NB4 (cell line): ENCODE measurements around the gene CACNG7.
"Not testable (repeated sequence)": the region's sequence is repeated elsewhere in the genome, so short reads cannot be mapped to it uniquely, and the experiment has no call there.

ENCODE experiments used
- DNase-seq: peaks from one replicate; pipeline ENCODE4 v3.0.0; 2010; ENCODE audit warnings: low read depth
- H3K4me3 ChIP-seq: one replicate; pipeline ENCODE4 v1.5.1; 2011; ENCODE audit warnings: mild to moderate bottlenecking, low read depth, low read length, moderate library complexity
- CTCF ChIP-seq: IDR thresholded peaks from one replicate; pipeline ENCODE4 v1.5.1; 2012; ENCODE audit warnings: low read depth, low read length
- MAX ChIP-seq: IDR thresholded peaks from 2 replicates; pipeline ENCODE4 v1.6.1; 2011; ENCODE audit warnings: low read depth, low read length
- MYC ChIP-seq: IDR thresholded peaks from 2 replicates; pipeline ENCODE4 v1.6.1; 2011; ENCODE audit warnings: low read depth, low read length
- POLR2A ChIP-seq: IDR thresholded peaks from 2 replicates; pipeline ENCODE4 v1.6.1; 2011; ENCODE audit warnings: mild to moderate bottlenecking; ENCODE audit not compliant: insufficient read length; ENCODE audit errors: extremely low read depth

Gene CACNG7

GRCh38 chr19:53942001-53942786 lies 33.1 kb downstream of the CACNG7 start:
- TF ChIP-seq MAX, result no peak
- no peak for TF ChIP-seq CTCF
- TF ChIP-seq POLR2A, result no peak
- no peak for TF ChIP-seq MYC
- no peak for DNase-seq
- no peak overlapping the region for H3K4me3 ChIP-seq

- no peak overlapping the region for H3K4me3 ChIP-seq
- no peak for DNase-seq
- TF ChIP-seq MAX (no peak), POLR2A (no peak), MYC (no peak), CTCF (no peak)
These were observed 35.3 kb downstream of the CACNG7 start for GRCh38 chr19:53944416-53944815.

- DNase-seq, result no peak
- H3K4me3 ChIP-seq, result no peak overlapping the region
- TF ChIP-seq POLR2A (no peak), MYC (no peak), MAX (no peak), CTCF (no peak)
These were observed 35.9 kb downstream of the CACNG7 start for GRCh38 chr19:53944933-53945332.

GRCh38 chr19:53945441-53945840 lies 36.4 kb downstream of the CACNG7 start:
- DNase-seq, result peak; percentile 61
- no peak overlapping the region for H3K4me3 ChIP-seq

GRCh38 chr19:53945998-53946397 lies 36.9 kb downstream of the CACNG7 start:
- no peak overlapping the region for H3K4me3 ChIP-seq
- no peak for DNase-seq
- TF ChIP-seq CTCF, result no peak
- no peak for TF ChIP-seq MYC
- TF ChIP-seq MAX, result no peak
- TF ChIP-seq POLR2A, result no peak

More at GRCh38 chr19:53945441-53945840, 36.4 kb downstream of the CACNG7 start:
- TF ChIP-seq POLR2A (no peak), MAX (no peak), MYC (no peak), CTCF (no peak)

GRCh38 chr19:53947624-53948023 lies 38.5 kb downstream of the CACNG7 start:
- peak; percentile 43 for DNase-seq
- H3K4me3 ChIP-seq, result no peak overlapping the region
- TF ChIP-seq CTCF (peak; percentile 30), MAX (no peak)

GRCh38 chr19:53948611-53949010 lies 39.5 kb downstream of the CACNG7 start:
- DNase-seq, H3K4me3 ChIP-seq: not testable (repeated sequence)
